Stimulated activated CD4-positive, alpha-beta T cell treated with anti-CD3 and anti-CD28 coated beads, Interleukin-15, amount 100 ng/mL, for 48 hours (primary cell): Measurements from ENCODE around the gene COLEC12.

Experiments used
- DNase-seq, 2 donors: peaks; one replicate each; pipeline ENCODE4 v3.0.0-alpha.2; 2020; ENCODE audit warnings: low read depth in 2 of 2

Gene COLEC12

GRCh38 chr18:475202-476031, 25.1 kb downstream of the COLEC12 start:
- DNase-seq: no peak

DNA sequence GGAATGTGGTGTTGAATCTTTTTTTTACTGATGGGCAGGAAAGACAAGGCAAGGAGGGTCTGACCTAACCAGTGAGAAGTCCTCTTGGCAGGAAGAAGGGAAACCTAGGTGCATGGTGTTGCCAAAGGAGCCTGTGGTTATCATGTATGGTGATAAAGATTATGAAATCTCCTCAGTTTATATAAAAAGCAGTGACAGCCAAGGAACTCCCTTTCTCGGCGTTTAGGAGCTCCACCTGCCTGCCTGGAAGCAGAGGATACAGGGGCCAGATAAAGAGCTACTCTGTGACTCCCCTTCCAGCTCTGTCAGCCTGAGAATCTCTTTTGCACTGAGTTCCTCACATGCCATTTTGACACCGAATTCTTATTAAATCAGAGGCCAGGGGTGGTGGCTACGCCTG, 26.1 kb downstream of the COLEC12 start:
- no peak for DNase-seq

GRCh38 chr18:473802-474201, 26.7 kb downstream of the COLEC12 start:
- no peak for DNase-seq

DNA sequence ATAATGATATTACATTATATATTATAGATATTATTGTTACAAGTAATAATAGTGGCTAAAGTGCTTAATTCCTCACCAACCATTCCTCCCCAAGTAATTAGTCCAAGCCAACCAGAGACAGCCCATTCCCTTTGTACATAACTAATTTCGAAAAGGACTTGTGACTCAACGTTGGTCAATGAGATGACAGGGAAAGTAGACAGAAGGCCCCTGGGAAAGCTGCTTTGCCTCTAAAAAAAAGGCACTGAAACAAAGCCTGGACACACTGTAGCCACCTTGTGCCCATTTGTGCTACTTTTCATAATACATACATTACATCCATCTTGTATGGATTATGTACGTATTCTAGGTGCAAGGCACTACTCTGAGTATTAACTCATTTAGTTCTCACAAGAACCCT, 28.8 kb downstream of the COLEC12 start:
- DNase-seq: no peak

- no peak for DNase-seq
These were observed 29.6 kb downstream of the COLEC12 start for GRCh38 chr18:470661-471501.

DNA sequence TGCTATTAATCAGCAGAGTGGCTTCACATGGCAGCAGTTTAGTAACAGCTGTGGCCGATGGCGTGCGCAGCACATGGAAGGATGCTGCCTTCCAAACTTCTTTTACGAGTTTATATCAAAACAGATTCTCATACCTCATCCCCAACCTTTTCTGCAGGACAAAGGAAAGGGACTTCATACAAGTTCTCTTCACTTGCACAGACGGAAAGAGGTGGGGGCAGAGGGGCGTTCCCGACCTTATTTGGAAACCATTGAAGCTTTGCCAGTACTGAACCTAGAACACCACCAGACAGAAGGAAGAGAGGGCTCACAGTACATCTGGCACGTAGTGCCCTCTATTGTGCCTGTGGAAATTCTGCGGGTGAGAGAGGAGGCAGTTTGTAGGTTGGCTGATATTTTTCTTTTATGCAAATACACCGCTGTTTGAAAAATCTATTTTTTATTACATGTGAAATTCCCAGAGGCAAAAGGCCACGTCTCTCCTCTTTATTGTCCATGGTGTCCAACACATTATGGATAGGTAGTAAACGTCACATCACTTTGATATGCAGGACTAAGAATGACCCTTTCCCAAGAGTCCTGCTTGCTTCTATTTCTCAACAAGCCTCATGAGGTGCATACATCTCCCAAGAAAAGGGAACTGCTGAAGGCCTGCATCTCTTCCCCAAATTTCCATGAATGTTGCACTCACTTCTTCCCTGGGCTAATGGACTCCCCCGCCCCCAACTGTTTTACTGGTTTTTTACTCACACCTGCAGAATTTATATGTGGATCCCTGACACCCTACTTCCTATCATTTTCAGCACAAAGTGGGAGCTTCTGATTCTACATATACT, 31.3 kb downstream of the COLEC12 start:
- no peak for DNase-seq

DNA sequence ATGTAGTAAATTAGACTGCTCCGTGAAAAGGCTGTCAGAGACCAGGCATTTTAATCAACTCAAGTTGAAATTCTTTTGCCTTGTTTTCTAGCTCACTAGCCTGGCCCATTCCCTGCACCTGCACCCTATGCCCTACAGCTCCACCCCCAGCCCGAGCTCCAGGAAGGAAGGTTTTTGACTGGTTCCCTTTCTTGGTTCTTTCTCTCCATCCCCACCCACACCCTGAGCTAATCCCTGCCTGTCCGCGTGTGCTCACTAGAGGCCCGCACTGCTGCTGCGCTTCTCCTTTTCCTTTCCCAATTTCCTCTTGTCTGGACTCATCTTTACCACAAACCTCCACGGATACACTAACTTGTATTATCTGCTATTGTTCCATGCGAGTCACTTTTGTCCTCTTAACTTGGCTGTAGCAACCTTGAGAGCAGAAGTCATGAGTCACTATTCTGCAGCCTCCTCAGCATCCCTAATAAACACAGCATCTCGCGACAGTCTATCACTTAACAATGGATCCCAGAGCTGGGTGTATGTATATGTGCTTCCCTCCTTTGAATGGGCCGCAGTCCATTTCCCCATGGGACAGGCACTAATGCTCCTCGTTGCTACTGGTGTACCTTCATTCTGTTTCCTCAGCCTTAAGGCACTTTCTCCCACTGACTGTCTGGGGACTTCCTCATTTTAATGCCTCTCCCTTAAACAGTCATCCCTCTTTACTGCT, 36.5 kb downstream of the COLEC12 start:
- no peak for DNase-seq

- DNase-seq: no peak
These were observed 37.1 kb downstream of the COLEC12 start for GRCh38 chr18:463403-463802.

- no peak for DNase-seq
These were observed 38.7 kb downstream of the COLEC12 start for GRCh38 chr18:461762-462161.

DNA sequence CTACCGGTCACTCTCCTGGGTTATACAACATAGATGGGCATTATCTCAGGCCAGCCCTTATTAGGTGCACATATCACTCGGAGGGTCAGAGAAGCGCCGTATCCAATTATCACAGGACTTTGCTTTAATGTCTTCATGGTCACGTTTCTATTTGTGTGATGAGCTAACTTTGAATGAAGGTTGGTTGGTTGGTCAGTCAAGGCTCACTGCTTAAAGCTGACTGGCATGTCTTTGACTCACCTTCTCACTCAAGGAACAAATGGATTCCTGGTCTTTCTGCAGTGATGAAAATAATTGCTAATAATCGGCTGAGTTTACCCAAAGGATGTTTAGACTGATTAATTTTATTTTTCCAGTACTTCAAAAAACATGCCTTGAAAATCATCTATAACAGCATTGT, 39.7 kb downstream of the COLEC12 start:
- no peak for DNase-seq

- DNase-seq: no peak
These were observed 40.5 kb downstream of the COLEC12 start for GRCh38 chr18:459814-460593.

DNA sequence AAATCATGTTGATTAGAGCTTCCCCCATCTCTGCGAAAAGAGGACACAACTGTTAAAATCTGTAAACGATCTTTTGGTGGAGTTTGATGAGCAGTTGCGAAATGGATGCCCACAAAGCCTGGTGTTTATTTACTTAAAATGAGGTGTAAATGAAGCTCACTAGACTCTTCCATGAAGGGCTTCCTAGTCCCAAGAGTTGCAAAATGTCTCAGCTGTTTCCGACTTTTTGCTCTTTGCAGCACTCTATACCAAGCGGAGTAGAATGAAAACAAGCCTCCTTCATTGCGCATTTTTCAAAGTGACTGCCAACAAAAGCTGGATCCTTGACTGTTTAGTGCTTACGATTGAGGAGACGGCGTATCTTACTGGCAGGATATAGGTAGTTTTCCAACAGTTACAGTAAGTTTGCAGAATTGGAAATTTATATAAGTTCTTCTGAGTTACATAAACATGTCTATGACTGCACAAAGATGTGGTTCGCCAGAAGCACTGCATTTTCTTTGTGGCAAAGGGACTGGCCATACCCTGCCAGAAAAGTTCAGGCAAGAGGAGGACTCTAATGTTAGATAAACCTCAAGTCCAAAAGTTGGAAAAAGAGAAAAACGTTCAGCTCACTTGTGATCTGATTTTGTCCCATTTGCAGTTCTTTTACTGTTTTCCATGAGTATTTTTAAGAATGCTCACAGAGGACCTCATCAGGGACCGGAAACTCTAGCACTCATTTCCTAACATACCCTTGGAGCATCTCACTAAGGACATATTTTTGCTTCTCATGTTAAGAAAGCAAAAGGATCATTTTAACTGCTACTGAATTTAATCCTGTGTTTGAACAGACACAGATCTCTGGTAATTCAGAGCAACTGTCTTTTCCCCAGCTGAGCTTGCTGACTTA, 42.7 kb downstream of the COLEC12 start:
- DNase-seq: no peak

DNA sequence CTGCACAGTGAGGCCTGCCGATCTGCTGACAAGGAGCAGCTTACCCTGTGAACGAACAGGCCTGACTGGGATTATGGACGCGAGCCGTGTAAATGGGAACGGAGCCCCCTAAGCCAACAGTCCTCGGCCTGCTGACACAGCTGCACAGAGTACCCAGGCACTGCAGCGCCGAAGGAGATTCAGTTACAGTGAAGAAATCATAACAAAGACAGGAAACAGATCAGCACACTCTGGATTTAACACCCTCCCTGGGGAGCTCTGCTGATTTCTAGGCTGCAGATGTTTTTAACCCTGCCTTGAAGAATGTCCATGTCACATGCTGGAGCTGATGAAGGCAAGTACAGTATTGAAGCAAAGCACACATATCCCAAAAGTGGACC, 43.4 kb downstream of the COLEC12 start:
- no peak for DNase-seq

- no peak for DNase-seq
These were observed 44.0 kb downstream of the COLEC12 start for GRCh38 chr18:456361-457139.

GRCh38 chr18:453400-453799, 47.1 kb downstream of the COLEC12 start:
- DNase-seq: no peak

- no peak for DNase-seq
These were observed 47.7 kb downstream of the COLEC12 start for GRCh38 chr18:452816-453215.

DNA sequence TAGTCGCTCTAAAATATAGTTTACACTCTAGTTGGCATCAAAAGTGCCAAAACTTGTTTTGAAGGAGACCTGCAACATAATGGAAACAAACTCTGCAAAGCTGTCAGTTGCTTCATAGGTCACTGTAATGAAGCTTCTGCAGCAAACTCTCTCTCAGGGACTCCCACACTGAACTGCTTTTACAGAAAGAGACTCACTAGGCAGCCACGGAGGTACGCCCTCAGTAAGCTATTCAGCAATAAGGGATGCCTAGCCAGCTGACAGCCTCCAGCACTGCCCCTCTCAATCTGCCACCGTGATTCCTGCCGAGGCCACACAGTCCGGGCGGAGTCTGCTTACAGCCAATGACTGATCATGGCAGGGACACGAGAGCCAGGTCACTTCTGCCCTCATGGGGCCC, 51.1 kb downstream of the COLEC12 start:
- no peak for DNase-seq

GRCh38 chr18:448116-448790, 52.2 kb downstream of the COLEC12 start:
- no peak for DNase-seq
